CD4-positive, alpha-beta memory T cell (primary cell): Measurements from ENCODE around the gene SLC22A15. TPM values are rescaled to one million over a fixed set of nuclear protein-coding genes. Genes with fewer than 3 reads are reported as not detected.
"Not testable (repeated sequence)": the region's sequence is repeated elsewhere in the genome, so short reads cannot be mapped to it uniquely, and the experiment has no call there.

Source experiments
- CTCF ChIA-PET: fragments of 350-600 bp; sonication (Branson Sonifier 250); formaldehyde crosslinking; loops from one replicate; lab custom pipeline; 2021; ENCODE audit warnings: inconsistent platforms; ENCODE audit not compliant: partially characterized antibody; lab: Charles Lee
- POLR2A ChIA-PET: fragments of 350-600 bp; sonication (Branson Sonifier 250); formaldehyde crosslinking; loops from one replicate; lab custom pipeline; 2021; ENCODE audit not compliant: partially characterized antibody; lab: Charles Lee
- DNase-seq, 5 donors: peaks; one replicate each; pipeline versions ENCODE4 v3.0.0 to v3.0.0-alpha.2; 2020 to 2022; ENCODE audit warnings: mixed read lengths in 1 of 5
- H3K27ac ChIP-seq: one replicate; pipeline ENCODE4 v1.7.0; 2013; ENCODE audit warnings: low read depth, low read length
- H3K27me3 ChIP-seq: 2 replicates; pipeline ENCODE4 v1.7.0; 2013; ENCODE audit warnings: mild to moderate bottlenecking, low read length, moderate library complexity; ENCODE audit not compliant: insufficient read depth
- H3K36me3 ChIP-seq: 2 replicates; pipeline ENCODE4 v1.7.0; 2013; ENCODE audit warnings: mild to moderate bottlenecking, low read length, moderate library complexity; ENCODE audit not compliant: insufficient read depth
- H3K4me1 ChIP-seq: 2 replicates; pipeline ENCODE4 v1.7.0; 2013; ENCODE audit warnings: mild to moderate bottlenecking, low read length, moderate library complexity; ENCODE audit not compliant: insufficient read depth
- H3K4me3 ChIP-seq, 2 donors: one replicate each; pipeline ENCODE4 v1.7.0; 2013; ENCODE audit warnings: low read length in 2 of 2, mild to moderate bottlenecking in 1 of 2
- H3K9me3 ChIP-seq, 2 donors: one replicate each; pipeline ENCODE4 v1.7.0; 2013; ENCODE audit warnings: low read length in 2 of 2, control low read depth in 1 of 2; ENCODE audit not compliant: control insufficient read depth in 1 of 2
- H3K27ac Mint-ChIP-seq, 7 donors: one replicate each; pipeline ENCODE4 v1.8.0; 2020 to 2021; ENCODE audit warnings: mixed read lengths in 7 of 7, mild to moderate bottlenecking in 6 of 7, inconsistent platforms in 3 of 7, moderate library complexity in 3 of 7
- H3K27me3 Mint-ChIP-seq, 2 donors: one replicate each; pipeline ENCODE4 v1.8.0; 2020 to 2021; ENCODE audit warnings: mixed read lengths in 2 of 2
- H3K36me3 Mint-ChIP-seq, 2 donors: one replicate each; pipeline ENCODE4 v1.8.0; 2020 to 2021; ENCODE audit warnings: mixed read lengths in 2 of 2, inconsistent platforms in 1 of 2, mild to moderate bottlenecking in 1 of 2
- H3K4me1 Mint-ChIP-seq, 4 donors: one replicate each; pipeline ENCODE4 v1.8.0; 2020 to 2021; ENCODE audit warnings: mixed read lengths in 4 of 4, mild to moderate bottlenecking in 1 of 4
- H3K4me3 Mint-ChIP-seq, 8 donors: one replicate each; pipeline ENCODE4 v1.8.0; 2020 to 2021; ENCODE audit warnings: mixed read lengths in 8 of 8, mild to moderate bottlenecking in 7 of 8, moderate library complexity in 6 of 8, inconsistent platforms in 3 of 8
- H3K9me3 Mint-ChIP-seq, 8 donors: one replicate each; pipeline ENCODE4 v1.8.0; 2020 to 2021; ENCODE audit warnings: mixed read lengths in 8 of 8, mild to moderate bottlenecking in 5 of 8, inconsistent platforms in 3 of 8, moderate library complexity in 1 of 8
- intact Hi-C: fragments of 100-400 bp; cut with micrococcal nuclease; formaldehyde crosslinking; loops from one replicate; pipeline ENCODE4 v1.15.1; 2023
- polyA plus RNA-seq, 2 donors: library from polyadenylated mRNA; unstranded; fragments of 300-500 nt; fragmentation: Illumina TruSeq; gene quantifications; one replicate each; pipeline ENCODE4 v1.2.3, GENCODE V29; 2021
- total RNA-seq, 2 experiments: library from RNA; stranded (reverse); gene quantifications; one replicate each; pipeline ENCODE4 v1.2.3, GENCODE V29; 2021

Gene SLC22A15
- total and polyA plus RNA-seq, 4 experiments from 2014 or later = 1.2 TPM; not detected in 2

DNA sequence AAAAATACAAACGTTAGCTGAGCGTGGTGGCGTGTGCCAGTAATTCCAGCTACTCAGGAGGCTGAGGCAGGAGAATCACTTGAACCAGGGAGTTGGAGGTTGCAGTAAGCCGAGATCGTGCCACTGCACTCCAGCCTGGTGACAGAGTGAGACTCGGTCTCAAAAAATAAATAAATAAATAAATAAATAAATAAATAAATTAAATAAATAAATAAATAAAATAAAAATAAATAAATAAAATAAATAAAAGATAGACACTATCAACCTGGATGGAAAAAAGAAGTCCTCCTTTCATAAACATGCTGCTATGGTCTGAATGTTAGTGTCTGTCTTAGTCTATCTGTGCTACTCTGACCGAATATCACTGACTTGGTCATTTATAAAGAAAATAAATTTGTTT, 4.5 kb upstream of the SLC22A15 start:
- H3K9me3 ChIP-seq, H3K4me1 ChIP-seq, H3K27me3 ChIP-seq, H3K36me3 ChIP-seq, H3K36me3 Mint-ChIP-seq, H3K9me3 Mint-ChIP-seq, H3K4me1 Mint-ChIP-seq, DNase-seq, H3K27ac Mint-ChIP-seq, H3K4me3 ChIP-seq, H3K4me3 Mint-ChIP-seq, POLR2A ChIA-PET, intact Hi-C loops, H3K27ac ChIP-seq: not testable (repeated sequence)
- CTCF ChIA-PET = interaction anchor here (1.5 kb wide), 1 partner anchor 9 kb away, joined by 7 read pairs; no protein-coding TSS in a partner anchor
- peaks cover 5 to 15% of the 10 kb centered on the region in 2 donors for H3K27me3 Mint-ChIP-seq

DNA sequence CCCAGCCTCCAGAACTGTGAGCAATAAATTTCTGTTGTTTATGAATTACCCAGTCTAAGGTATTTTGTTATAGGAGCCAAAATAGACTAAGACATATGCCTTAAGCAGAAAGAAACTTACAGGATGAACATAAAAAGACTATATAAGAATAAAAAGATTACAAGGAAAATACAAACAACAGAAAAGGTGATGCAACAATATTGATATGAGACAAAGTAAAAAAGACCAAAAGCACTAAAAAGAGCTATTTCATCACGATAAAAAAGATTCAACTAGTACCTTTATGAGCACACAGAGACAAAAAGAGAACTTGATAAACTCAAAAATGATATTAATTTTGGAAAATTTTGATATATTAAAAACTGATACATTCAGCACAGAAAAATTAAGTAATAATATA, 3.2 kb upstream of the SLC22A15 start:
- H3K27me3 Mint-ChIP-seq = peaks cover 9 to 21% of the 10 kb centered on the region in 2 donors
- CTCF ChIA-PET = no interaction called here
- H3K4me1 Mint-ChIP-seq = peaks cover 0 to 18% (median 12%) of the 10 kb centered on the region in 4 donors

GRCh38 chr1:115975569-115976061, 698 bp upstream of the SLC22A15 start:
- POLR2A ChIA-PET = no interaction called here
- Mint-ChIP-seq H3K36me3 (peaks cover 0 to 4% of the 10 kb centered on the region in 2 donors), H3K4me1 (peaks cover 0 to 18% (median 12%) of the 10 kb centered on the region in 4 donors), H3K4me3 (peak overlapping the region; percentile 86 to 95 (median 89)), H3K9me3 (peaks cover 0 to 2% (median 0%) of the 10 kb centered on the region in 8 donors), H3K27ac (peak overlapping the region; percentile 66 to 82 (median 70)), H3K27me3 (peaks cover 9 to 17% of the 10 kb centered on the region in 2 donors)
- Histone ChIP-seq H3K36me3 (no peaks in the 10 kb centered on the region), H3K4me1 (peaks cover 4% of the 10 kb centered on the region), H3K27me3 (peaks cover 6% of the 10 kb centered on the region), H3K4me3 (peak overlapping the region; percentile 42 to 44), H3K9me3 (no peaks in the 10 kb centered on the region), H3K27ac (no peak overlapping the region)
- CTCF ChIA-PET = interaction anchor here (1.1 kb wide), 1 partner anchor 10 kb away, joined by 3 read pairs; no protein-coding TSS in a partner anchor
- DNase-seq = peak in 2 of 5 donors; percentile 3 to 4
- intact Hi-C loops = loop anchor here (5.0 kb wide), 1 partner anchor 368 kb away; no protein-coding TSS in a partner anchor

More for the DNA sequence above, 3.2 kb upstream of the SLC22A15 start:
- H3K4me3 Mint-ChIP-seq = no peak overlapping the region
- intact Hi-C loops = no loop called here
- POLR2A ChIA-PET = no interaction called here
- peaks cover 0 to 4% of the 10 kb centered on the region in 2 donors for H3K36me3 Mint-ChIP-seq
- no peak for DNase-seq
- H3K4me3 ChIP-seq = no peak overlapping the region
- H3K27ac Mint-ChIP-seq = no peak overlapping the region
- no peak overlapping the region for H3K27ac ChIP-seq
- peaks cover 0 to 4% (median 0%) of the 10 kb centered on the region in 8 donors for H3K9me3 Mint-ChIP-seq
- H3K27me3 ChIP-seq = peaks cover 6% of the 10 kb centered on the region
- H3K4me1 ChIP-seq = peaks cover 4% of the 10 kb centered on the region
- H3K36me3 ChIP-seq = no peaks in the 10 kb centered on the region
- H3K9me3 ChIP-seq = no peaks in the 10 kb centered on the region

GRCh38 chr1:115976921-115977498, 697 bp downstream of the SLC22A15 start:
- Mint-ChIP-seq H3K36me3 (peaks cover 0 to 4% of the 10 kb centered on the region in 2 donors), H3K27me3 (peaks cover 9 to 16% of the 10 kb centered on the region in 2 donors), H3K4me1 (peaks cover 0 to 18% (median 12%) of the 10 kb centered on the region in 4 donors), H3K9me3 (peaks cover 0 to 2% (median 0%) of the 10 kb centered on the region in 8 donors), H3K27ac (peak overlapping the region in 3 of 7 donors; percentile 18 to 75 (median 66)), H3K4me3 (peak overlapping the region; percentile 69 to 82 (median 78))
- POLR2A ChIA-PET = no interaction called here
- Histone ChIP-seq H3K4me1 (peaks cover 4% of the 10 kb centered on the region), H3K27ac (no peak overlapping the region), H3K4me3 (no peak overlapping the region), H3K9me3 (no peaks in the 10 kb centered on the region), H3K27me3 (peaks cover 6% of the 10 kb centered on the region), H3K36me3 (no peaks in the 10 kb centered on the region)
- CTCF ChIA-PET = no interaction called here
- intact Hi-C loops = loop anchor here (5.0 kb wide), 1 partner anchor 370 kb away; no protein-coding TSS in a partner anchor
- DNase-seq = no peak

- intact Hi-C loops = loop anchor here (5.0 kb wide), 1 partner anchor 370 kb away; no protein-coding TSS in a partner anchor
- Histone ChIP-seq H3K9me3 (no peaks in the 10 kb centered on the region), H3K4me1 (peaks cover 4% of the 10 kb centered on the region), H3K4me3 (no peak overlapping the region), H3K36me3 (no peaks in the 10 kb centered on the region), H3K27me3 (peaks cover 6% of the 10 kb centered on the region), H3K27ac (no peak overlapping the region)
- peak overlapping the region; percentile 69 to 82 (median 78) for H3K4me3 Mint-ChIP-seq
- POLR2A ChIA-PET = no interaction called here
- H3K4me1 Mint-ChIP-seq = peaks cover 0 to 18% (median 12%) of the 10 kb centered on the region in 4 donors
- no peak for DNase-seq
- H3K9me3 Mint-ChIP-seq = peaks cover 0 to 2% (median 0%) of the 10 kb centered on the region in 8 donors
- H3K27me3 Mint-ChIP-seq = peaks cover 9 to 13% of the 10 kb centered on the region in 2 donors
- CTCF ChIA-PET = interaction anchor here (0.7 kb wide), 1 partner anchor 836 kb away, joined by 3 read pairs; no protein-coding TSS in a partner anchor
- H3K27ac Mint-ChIP-seq = peak overlapping the region in 1 of 7 donors; percentile 18
- peaks cover 0 to 4% of the 10 kb centered on the region in 2 donors for H3K36me3 Mint-ChIP-seq
These were observed 1.4 kb downstream of the SLC22A15 start for GRCh38 chr1:115977499-115978258.

DNA sequence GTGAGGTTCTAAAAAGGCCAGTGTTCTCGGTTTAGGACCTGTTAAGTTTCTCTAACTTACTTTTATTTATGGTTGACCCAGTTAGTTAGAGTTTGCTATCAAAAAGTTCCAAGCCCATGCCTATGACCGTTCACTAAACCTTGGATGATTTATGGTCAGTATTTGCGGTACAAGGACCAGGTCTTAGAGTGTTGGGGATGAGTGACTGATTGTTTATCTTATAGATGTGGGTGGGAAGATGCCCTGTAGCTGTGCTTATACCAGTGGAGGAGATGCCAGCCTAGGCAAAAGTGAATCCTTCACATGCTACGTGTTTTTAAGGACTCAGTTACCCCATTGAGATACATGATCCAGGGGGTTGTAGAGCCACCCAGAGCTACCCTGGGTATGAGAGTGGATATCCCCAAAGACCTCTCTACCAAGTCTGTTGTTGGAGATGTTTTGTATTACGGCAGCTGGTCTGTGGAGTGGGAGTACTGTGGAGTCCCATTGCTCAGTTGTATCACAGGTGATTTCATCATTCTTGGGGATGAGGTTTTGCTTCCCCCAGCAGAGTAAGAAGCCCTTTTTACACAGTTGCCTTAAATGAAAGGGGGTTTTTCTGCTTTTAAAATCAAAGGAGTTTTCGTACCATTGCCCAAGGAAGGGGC, 2.1 kb downstream of the SLC22A15 start:
- Mint-ChIP-seq H3K36me3 (peaks cover 0 to 4% of the 10 kb centered on the region in 2 donors), H3K4me3 (no peak overlapping the region), H3K9me3 (peaks cover 0 to 2% (median 0%) of the 10 kb centered on the region in 8 donors), H3K27ac (no peak overlapping the region), H3K4me1 (peaks cover 0 to 18% (median 12%) of the 10 kb centered on the region in 4 donors), H3K27me3 (peaks cover 9 to 13% of the 10 kb centered on the region in 2 donors)
- H3K27me3 ChIP-seq = peaks cover 6% of the 10 kb centered on the region
- H3K36me3 ChIP-seq = no peaks in the 10 kb centered on the region
- H3K9me3 ChIP-seq = no peaks in the 10 kb centered on the region
- peaks cover 4% of the 10 kb centered on the region for H3K4me1 ChIP-seq
- no peak overlapping the region for H3K4me3 ChIP-seq
- no peak for DNase-seq
- H3K27ac ChIP-seq = no peak overlapping the region
- intact Hi-C loops = loop anchor here (5.0 kb wide), 1 partner anchor 371 kb away; no protein-coding TSS in a partner anchor
- ChIA-PET CTCF (interaction anchor here (0.7 to 1.3 kb wide), 2 partner anchors 170 to 837 kb away, joined by 3 to 4 read pairs; no protein-coding TSS in a partner anchor), POLR2A (no interaction called here)
